ENCODE measurements around the gene GGT1. TPM values are rescaled to one million over a fixed set of nuclear protein-coding genes. Genes with fewer than 3 reads are reported as not detected.

GGT1 gene
- total RNA-seq, 2 experiments from 2014 or later: 19.7 to 20.1 TPM

DNA sequence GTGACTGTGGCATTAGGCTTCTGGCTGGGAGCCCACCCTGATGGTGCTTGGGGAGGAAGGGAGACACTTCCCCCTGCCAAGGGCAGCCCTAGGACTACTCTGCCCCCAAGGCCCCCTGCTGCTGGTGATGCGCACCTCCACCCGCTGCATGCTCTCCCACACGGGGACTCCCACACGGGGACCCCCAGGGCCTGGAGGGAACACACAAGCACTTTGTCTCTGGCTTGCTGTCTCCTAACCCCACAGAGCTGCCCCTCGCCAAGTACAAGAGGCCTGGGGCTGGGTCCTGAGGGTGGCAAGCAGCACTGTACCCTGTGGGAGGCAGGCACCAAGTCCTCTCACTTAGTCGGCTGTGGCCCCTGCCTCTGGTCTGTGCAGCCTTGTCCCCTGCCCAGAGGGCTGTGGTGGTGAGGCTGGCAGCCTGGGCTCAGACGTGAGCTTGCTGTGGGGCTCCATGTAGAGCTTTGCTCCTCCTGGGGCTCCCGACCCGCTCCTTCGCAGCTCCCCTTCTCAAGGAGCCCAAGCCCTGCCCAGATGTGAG lies 18.1 kb upstream of the GGT1 start:
- Histone ChIP-seq H3K36me3 (ENCODE audit: insufficient read depth, low read length) (no peaks in the 10 kb centered on the region), H3K4me3 (ENCODE audit: low read length) (no peak overlapping the region), H3K27ac (ENCODE audit: low read depth in 1 of 2, low read length in 2 of 2) (no peak overlapping the region), H3K27me3 (ENCODE audit: control insufficient read depth in 1 of 2, insufficient read depth in 2 of 2, low read length in 2 of 2) (no peaks in the 10 kb centered on the region), H3K9me3 (ENCODE audit: control insufficient read depth in 1 of 2, insufficient read depth in 1 of 2, low read length in 2 of 2) (no peaks in the 10 kb centered on the region), H3K4me1 (ENCODE audit: insufficient read depth, low read length) (no peaks in the 10 kb centered on the region)
- Mint-ChIP-seq H3K4me3 (no peak overlapping the region), H3K36me3 (ENCODE audit: low read depth) (no peaks in the 10 kb centered on the region), H3K27me3 (no peaks in the 10 kb centered on the region), H3K27ac (no peak overlapping the region), H3K4me1 (ENCODE audit: low read depth) (no peaks in the 10 kb centered on the region), H3K9me3 (no peaks in the 10 kb centered on the region)
- ChIA-PET CTCF (no interaction called here), POLR2A (interaction anchor here (0.6 kb wide), 1 partner anchor 11 kb away, joined by 3 read pairs; no protein-coding TSS in a partner anchor)
- intact Hi-C loops (cut with DNase I, micrococcal nuclease): no loop called here
- TF ChIP-seq, protein P1, sequence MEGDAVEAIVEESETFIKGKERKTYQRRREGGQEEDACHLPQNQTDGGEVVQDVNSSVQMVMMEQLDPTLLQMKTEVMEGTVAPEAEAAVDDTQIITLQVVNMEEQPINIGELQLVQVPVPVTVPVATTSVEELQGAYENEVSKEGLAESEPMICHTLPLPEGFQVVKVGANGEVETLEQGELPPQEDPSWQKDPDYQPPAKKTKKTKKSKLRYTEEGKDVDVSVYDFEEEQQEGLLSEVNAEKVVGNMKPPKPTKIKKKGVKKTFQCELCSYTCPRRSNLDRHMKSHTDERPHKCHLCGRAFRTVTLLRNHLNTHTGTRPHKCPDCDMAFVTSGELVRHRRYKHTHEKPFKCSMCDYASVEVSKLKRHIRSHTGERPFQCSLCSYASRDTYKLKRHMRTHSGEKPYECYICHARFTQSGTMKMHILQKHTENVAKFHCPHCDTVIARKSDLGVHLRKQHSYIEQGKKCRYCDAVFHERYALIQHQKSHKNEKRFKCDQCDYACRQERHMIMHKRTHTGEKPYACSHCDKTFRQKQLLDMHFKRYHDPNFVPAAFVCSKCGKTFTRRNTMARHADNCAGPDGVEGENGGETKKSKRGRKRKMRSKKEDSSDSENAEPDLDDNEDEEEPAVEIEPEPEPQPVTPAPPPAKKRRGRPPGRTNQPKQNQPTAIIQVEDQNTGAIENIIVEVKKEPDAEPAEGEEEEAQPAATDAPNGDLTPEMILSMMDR (IDR thresholded peaks at IDR 0.05): no peak
- no peak for ATAC-seq (ENCODE audit: poor library complexity)
- DNase-seq: no peak

DNA sequence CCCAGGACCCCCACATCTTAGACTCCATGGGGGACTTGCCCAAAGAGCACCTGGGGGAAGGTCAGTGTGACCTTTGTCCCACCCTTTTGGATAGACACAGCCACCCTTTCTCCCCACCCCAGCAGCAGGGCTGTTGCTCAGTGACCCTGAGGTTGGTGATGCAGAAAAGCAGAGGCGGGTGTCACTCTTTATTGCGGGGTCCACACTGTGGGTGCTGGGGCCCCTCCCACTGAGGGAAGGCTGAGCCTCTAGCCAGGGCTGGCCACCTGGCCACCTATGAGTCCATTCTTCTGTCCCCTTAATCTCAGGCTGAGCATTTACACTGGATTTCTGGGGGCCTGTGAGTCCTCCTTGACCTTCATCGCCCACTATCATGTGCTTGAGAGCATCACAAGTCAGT lies 17.5 kb upstream of the GGT1 start:
- H3K9me3 ChIP-seq (ENCODE audit: control insufficient read depth in 1 of 2, insufficient read depth in 1 of 2, low read length in 2 of 2): no peaks in the 10 kb centered on the region
- Mint-ChIP-seq H3K4me1 (ENCODE audit: low read depth) (no peaks in the 10 kb centered on the region), H3K27ac (no peak overlapping the region), H3K27me3 (no peaks in the 10 kb centered on the region), H3K36me3 (ENCODE audit: low read depth) (no peaks in the 10 kb centered on the region), H3K9me3 (no peaks in the 10 kb centered on the region), H3K4me3 (no peak overlapping the region)
- ChIA-PET CTCF (no interaction called here), POLR2A (interaction anchor here (0.6 kb wide), 1 partner anchor 12 kb away, joined by 3 read pairs; no protein-coding TSS in a partner anchor)
- TF ChIP-seq, protein P1 (IDR thresholded peaks at IDR 0.05): no peak
- ATAC-seq (ENCODE audit: poor library complexity) (no peak), DNase-seq (no peak)
- intact Hi-C loops (cut with DNase I, micrococcal nuclease): no loop called here
- H3K4me1 ChIP-seq (ENCODE audit: insufficient read depth, low read length): no peaks in the 10 kb centered on the region
- H3K36me3 ChIP-seq (ENCODE audit: insufficient read depth, low read length): no peaks in the 10 kb centered on the region
- H3K4me3 ChIP-seq (ENCODE audit: low read length): no peak overlapping the region
- H3K27ac ChIP-seq (ENCODE audit: low read depth in 1 of 2, low read length in 2 of 2): no peak overlapping the region
- no peaks in the 10 kb centered on the region for H3K27me3 ChIP-seq (ENCODE audit: control insufficient read depth in 1 of 2, insufficient read depth in 2 of 2, low read length in 2 of 2)

DNA sequence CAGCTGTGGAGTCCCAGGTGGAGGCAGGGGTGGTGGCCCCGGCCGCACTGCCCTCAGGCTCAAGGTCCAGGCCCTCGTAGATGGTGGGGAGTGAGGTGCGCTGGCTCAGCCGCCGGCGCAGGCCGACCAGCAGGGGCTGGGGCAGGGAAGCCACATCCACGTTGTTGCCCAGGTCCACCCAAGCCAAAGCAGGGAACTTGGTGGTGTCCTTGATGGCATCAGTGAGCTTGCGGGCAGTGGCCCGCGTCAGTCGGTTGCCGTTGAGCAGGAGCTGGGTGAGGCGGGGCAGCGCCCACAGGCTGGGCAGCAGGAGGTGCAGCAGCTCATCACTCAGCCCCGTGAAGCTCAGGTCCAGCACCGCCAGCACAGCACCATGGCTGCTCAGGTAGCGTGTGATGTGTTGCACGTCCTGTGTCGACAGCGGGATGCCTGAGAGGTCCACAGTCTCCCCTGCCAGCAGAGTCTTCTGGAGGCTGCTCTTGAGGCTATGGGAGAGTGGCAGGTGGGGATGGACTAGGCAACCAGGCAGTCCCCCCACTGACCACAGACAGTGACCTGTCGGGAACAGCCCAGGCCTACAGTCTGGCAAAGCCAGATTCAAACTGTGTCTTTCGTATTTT lies 17.0 kb upstream of the GGT1 start:
- no peaks in the 10 kb centered on the region for H3K36me3 Mint-ChIP-seq (ENCODE audit: low read depth)
- H3K4me1 Mint-ChIP-seq (ENCODE audit: low read depth): no peaks in the 10 kb centered on the region
- DNase-seq: peak in 1 of 14 experiments; percentile 7
- no peak overlapping the region for H3K4me3 ChIP-seq (ENCODE audit: low read length)
- no peaks in the 10 kb centered on the region for H3K27me3 Mint-ChIP-seq
- H3K27ac Mint-ChIP-seq: no peak overlapping the region
- H3K4me1 ChIP-seq (ENCODE audit: insufficient read depth, low read length): no peaks in the 10 kb centered on the region
- H3K27ac ChIP-seq (ENCODE audit: low read depth in 1 of 2, low read length in 2 of 2): no peak overlapping the region
- intact Hi-C loops (cut with DNase I, micrococcal nuclease): no loop called here
- TF ChIP-seq, protein P1 (IDR thresholded peaks at IDR 0.05): no peak
- no peak for ATAC-seq (ENCODE audit: poor library complexity)
- H3K27me3 ChIP-seq (ENCODE audit: control insufficient read depth in 1 of 2, insufficient read depth in 2 of 2, low read length in 2 of 2): no peaks in the 10 kb centered on the region
- H3K4me3 Mint-ChIP-seq: no peak overlapping the region
- no peaks in the 10 kb centered on the region for H3K36me3 ChIP-seq (ENCODE audit: insufficient read depth, low read length)
- no peaks in the 10 kb centered on the region for H3K9me3 ChIP-seq (ENCODE audit: control insufficient read depth in 1 of 2, insufficient read depth in 1 of 2, low read length in 2 of 2)
- H3K9me3 Mint-ChIP-seq: no peaks in the 10 kb centered on the region
- POLR2A ChIA-PET: no interaction called here
- CTCF ChIA-PET: no interaction called here
